Measurements from ENCODE around the gene NTRK2.

DNA sequence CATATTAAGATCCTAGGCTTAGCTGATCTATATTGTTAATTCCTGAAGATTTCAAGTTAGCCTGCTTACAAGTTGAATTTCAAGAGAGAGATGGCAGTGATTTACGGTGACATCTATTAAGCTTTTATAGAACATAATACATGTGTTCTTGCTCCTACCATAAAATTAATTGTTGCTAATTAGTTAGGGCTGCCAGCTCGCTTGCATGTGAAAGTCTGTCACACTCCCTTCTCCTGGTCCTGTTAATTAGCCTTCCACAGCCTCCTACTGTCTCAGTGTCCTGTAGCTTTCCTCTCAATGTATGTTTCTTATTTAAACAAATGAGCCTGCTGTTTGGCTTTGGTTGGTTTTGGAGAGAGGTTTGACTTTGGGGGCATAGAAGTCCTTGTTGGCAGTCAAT is 247.2 kb downstream of the NTRK2 start:
- no peak for TF ChIP-seq EP300 (IDR thresholded peaks at IDR 0.05; ENCODE audit: borderline replicate concordance)
- no peak for TF ChIP-seq TEAD4 (IDR thresholded peaks at IDR 0.05)
- TF ChIP-seq CREB1 (IDR thresholded peaks at IDR 0.05; ENCODE audit: low read depth), result no peak
- TF ChIP-seq MAX (IDR thresholded peaks at IDR 0.05), result no peak
- no peak for TF ChIP-seq RAD21 (IDR thresholded peaks at IDR 0.05; ENCODE audit: low read depth)
- TF ChIP-seq YY1 (IDR thresholded peaks at IDR 0.05; ENCODE audit: low read depth), result no peak
- no peak for TF ChIP-seq TAF1 (IDR thresholded peaks at IDR 0.05; ENCODE audit: low read depth)
- no peak for TF ChIP-seq CEBPB (IDR thresholded peaks at IDR 0.05)
- TF ChIP-seq, protein P1, sequence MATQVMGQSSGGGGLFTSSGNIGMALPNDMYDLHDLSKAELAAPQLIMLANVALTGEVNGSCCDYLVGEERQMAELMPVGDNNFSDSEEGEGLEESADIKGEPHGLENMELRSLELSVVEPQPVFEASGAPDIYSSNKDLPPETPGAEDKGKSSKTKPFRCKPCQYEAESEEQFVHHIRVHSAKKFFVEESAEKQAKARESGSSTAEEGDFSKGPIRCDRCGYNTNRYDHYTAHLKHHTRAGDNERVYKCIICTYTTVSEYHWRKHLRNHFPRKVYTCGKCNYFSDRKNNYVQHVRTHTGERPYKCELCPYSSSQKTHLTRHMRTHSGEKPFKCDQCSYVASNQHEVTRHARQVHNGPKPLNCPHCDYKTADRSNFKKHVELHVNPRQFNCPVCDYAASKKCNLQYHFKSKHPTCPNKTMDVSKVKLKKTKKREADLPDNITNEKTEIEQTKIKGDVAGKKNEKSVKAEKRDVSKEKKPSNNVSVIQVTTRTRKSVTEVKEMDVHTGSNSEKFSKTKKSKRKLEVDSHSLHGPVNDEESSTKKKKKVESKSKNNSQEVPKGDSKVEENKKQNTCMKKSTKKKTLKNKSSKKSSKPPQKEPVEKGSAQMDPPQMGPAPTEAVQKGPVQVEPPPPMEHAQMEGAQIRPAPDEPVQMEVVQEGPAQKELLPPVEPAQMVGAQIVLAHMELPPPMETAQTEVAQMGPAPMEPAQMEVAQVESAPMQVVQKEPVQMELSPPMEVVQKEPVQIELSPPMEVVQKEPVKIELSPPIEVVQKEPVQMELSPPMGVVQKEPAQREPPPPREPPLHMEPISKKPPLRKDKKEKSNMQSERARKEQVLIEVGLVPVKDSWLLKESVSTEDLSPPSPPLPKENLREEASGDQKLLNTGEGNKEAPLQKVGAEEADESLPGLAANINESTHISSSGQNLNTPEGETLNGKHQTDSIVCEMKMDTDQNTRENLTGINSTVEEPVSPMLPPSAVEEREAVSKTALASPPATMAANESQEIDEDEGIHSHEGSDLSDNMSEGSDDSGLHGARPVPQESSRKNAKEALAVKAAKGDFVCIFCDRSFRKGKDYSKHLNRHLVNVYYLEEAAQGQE (IDR thresholded peaks at IDR 0.05; ENCODE audit: low read depth), result no peak

Measured in Ishikawa (cell line).